ENCODE results near the gene DNAH1.

DNA sequence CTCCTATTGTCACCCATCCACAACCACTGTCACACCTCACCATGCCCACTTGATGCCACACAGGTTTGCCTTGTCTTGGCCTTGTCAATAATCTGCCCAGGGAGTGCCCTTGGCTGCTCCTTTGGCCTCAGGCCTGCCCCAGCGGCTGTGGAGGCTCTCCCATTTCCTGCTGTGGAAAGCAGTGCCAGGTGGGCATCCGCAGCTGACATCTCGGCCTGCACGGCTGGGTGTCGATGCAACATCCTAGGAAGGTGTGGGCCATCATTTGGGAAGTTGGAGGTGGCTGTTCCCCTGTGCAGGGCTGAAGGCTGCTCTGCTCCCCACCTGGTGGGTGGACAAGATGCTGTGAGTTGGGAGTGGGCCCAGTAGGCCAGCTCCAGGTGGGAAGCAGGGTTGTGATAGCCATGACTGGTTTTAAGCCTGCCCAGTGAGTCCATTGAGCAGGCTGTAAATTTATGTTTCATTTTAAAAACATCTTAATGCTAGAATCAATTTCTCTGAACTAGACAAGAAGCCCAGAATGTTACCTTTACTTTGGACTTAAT is 12.5 kb downstream of the DNAH1 start:
- TF ChIP-seq ZFP82 (CRISPR knock-in tag; IDR thresholded peaks at IDR 0.05; ENCODE audit: borderline replicate concordance): no peak
- TF ChIP-seq, protein P1, sequence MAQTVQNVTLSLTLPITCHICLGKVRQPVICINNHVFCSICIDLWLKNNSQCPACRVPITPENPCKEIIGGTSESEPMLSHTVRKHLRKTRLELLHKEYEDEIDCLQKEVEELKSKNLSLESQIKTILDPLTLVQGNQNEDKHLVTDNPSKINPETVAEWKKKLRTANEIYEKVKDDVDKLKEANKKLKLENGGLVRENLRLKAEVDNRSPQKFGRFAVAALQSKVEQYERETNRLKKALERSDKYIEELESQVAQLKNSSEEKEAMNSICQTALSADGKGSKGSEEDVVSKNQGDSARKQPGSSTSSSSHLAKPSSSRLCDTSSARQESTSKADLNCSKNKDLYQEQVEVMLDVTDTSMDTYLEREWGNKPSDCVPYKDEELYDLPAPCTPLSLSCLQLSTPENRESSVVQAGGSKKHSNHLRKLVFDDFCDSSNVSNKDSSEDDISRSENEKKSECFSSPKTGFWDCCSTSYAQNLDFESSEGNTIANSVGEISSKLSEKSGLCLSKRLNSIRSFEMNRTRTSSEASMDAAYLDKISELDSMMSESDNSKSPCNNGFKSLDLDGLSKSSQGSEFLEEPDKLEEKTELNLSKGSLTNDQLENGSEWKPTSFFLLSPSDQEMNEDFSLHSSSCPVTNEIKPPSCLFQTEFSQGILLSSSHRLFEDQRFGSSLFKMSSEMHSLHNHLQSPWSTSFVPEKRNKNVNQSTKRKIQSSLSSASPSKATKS (CRISPR knock-in tag; IDR thresholded peaks at IDR 0.05): no peak
- TF ChIP-seq, protein P2, sequence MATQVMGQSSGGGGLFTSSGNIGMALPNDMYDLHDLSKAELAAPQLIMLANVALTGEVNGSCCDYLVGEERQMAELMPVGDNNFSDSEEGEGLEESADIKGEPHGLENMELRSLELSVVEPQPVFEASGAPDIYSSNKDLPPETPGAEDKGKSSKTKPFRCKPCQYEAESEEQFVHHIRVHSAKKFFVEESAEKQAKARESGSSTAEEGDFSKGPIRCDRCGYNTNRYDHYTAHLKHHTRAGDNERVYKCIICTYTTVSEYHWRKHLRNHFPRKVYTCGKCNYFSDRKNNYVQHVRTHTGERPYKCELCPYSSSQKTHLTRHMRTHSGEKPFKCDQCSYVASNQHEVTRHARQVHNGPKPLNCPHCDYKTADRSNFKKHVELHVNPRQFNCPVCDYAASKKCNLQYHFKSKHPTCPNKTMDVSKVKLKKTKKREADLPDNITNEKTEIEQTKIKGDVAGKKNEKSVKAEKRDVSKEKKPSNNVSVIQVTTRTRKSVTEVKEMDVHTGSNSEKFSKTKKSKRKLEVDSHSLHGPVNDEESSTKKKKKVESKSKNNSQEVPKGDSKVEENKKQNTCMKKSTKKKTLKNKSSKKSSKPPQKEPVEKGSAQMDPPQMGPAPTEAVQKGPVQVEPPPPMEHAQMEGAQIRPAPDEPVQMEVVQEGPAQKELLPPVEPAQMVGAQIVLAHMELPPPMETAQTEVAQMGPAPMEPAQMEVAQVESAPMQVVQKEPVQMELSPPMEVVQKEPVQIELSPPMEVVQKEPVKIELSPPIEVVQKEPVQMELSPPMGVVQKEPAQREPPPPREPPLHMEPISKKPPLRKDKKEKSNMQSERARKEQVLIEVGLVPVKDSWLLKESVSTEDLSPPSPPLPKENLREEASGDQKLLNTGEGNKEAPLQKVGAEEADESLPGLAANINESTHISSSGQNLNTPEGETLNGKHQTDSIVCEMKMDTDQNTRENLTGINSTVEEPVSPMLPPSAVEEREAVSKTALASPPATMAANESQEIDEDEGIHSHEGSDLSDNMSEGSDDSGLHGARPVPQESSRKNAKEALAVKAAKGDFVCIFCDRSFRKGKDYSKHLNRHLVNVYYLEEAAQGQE (IDR thresholded peaks at IDR 0.05; ENCODE audit: borderline replicate concordance in 1 of 2, low read depth in 1 of 2, low read length in 2 of 2): no peak
- no peak for TF ChIP-seq SRSF1 (optimal IDR thresholded peaks at IDR 0.05; ENCODE audit: low read depth, low read length)
- TF ChIP-seq, protein P3, sequence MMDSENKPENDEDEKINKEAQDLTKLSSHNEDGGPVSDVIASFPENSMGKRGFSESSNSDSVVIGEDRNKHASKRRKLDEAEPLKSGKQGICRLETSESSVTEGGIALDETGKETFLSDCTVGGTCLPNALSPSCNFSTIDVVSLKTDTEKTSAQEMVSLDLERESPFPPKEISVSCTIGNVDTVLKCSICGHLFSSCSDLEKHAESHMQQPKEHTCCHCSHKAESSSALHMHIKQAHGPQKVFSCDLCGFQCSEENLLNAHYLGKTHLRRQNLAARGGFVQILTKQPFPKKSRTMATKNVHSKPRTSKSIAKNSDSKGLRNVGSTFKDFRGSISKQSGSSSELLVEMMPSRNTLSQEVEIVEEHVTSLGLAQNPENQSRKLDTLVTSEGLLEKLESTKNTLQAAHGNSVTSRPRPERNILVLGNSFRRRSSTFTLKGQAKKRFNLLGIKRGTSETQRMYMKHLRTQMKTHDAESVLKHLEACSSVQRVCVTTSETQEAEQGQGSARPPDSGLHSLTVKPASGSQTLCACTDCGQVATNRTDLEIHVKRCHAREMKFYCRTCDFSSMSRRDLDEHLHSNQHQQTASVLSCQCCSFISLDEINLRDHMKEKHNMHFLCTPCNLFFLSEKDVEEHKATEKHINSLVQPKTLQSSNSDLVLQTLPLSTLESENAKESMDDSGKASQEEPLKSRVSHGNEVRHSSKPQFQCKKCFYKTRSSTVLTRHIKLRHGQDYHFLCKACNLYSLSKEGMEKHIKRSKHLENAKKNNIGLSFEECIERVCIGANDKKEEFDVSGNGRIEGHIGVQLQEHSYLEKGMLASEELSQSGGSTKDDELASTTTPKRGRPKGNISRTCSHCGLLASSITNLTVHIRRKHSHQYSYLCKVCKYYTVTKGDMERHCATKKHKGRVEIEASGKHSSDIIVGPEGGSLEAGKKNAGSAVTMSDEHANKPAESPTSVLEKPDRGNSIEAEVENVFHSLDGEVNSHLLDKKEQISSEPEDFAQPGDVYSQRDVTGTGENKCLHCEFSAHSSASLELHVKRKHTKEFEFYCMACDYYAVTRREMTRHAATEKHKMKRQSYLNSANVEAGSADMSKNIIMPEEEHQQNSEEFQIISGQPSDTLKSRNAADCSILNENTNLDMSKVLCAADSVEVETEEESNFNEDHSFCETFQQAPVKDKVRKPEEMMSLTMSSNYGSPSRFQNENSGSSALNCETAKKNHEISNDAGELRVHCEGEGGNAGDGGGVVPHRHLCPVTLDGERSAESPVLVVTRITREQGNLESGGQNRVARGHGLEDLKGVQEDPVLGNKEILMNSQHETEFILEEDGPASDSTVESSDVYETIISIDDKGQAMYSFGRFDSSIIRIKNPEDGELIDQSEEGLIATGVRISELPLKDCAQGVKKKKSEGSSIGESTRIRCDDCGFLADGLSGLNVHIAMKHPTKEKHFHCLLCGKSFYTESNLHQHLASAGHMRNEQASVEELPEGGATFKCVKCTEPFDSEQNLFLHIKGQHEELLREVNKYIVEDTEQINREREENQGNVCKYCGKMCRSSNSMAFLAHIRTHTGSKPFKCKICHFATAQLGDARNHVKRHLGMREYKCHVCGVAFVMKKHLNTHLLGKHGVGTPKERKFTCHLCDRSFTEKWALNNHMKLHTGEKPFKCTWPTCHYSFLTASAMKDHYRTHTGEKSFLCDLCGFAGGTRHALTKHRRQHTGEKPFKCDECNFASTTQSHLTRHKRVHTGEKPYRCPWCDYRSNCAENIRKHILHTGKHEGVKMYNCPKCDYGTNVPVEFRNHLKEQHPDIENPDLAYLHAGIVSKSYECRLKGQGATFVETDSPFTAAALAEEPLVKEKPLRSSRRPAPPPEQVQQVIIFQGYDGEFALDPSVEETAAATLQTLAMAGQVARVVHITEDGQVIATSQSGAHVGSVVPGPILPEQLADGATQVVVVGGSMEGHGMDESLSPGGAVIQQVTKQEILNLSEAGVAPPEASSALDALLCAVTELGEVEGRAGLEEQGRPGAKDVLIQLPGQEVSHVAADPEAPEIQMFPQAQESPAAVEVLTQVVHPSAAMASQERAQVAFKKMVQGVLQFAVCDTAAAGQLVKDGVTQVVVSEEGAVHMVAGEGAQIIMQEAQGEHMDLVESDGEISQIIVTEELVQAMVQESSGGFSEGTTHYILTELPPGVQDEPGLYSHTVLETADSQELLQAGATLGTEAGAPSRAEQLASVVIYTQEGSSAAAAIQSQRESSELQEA (CRISPR knock-in tag; IDR thresholded peaks at IDR 0.05; ENCODE audit: not compliant biosample characterization): no peak
- TF ChIP-seq ZNF274 (CRISPR knock-in tag; IDR thresholded peaks at IDR 0.05): no peak
